NCI-H1417 (cell line): ENCODE measurements around the gene CCBE1.

Experiments
- DNase-seq, 3 experiments: peaks; one replicate each; lab custom pipeline; 2025; lab: John Stamatoyannopoulos, UW

CCBE1 gene

GRCh38 chr18:59454909-59455727, 242.1 kb downstream of the CCBE1 start:
- DNase-seq, result peak in 1 of 3 experiments; percentile 46

GRCh38 chr18:59453468-59453961, 243.7 kb downstream of the CCBE1 start:
- no peak for DNase-seq

GRCh38 chr18:59451963-59452362, 245.3 kb downstream of the CCBE1 start:
- no peak for DNase-seq

- no peak for DNase-seq
Observed at GRCh38 chr18:59451073-59451472, 246.2 kb downstream of the CCBE1 start.

GRCh38 chr18:59448546-59448945, 248.7 kb downstream of the CCBE1 start:
- no peak for DNase-seq

DNA sequence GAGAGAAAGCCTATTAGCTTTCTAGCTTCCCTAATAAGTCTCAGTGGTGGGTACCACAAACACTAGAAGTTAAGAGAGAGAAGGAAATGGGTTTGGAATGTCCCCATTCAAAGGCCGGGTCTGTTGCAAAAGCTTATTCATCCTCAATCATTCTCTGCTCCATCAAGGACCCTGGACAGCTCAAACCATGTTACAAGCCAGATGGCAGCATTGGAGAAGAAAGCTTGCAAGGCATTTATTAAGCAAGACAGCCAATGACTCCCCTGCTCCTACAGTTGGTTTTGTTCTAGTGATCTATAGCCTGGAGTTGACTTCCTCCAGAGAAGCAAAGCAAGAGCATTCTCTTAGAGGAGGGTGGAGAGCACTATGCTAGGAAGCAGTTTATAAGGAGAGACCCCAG, 251.2 kb downstream of the CCBE1 start:
- DNase-seq, result no peak

- no peak for DNase-seq
Observed at GRCh38 chr18:59437851-59438569, 259.2 kb downstream of the CCBE1 start.

GRCh38 chr18:59432803-59433597, 264.2 kb downstream of the CCBE1 start:
- no peak for DNase-seq

DNA sequence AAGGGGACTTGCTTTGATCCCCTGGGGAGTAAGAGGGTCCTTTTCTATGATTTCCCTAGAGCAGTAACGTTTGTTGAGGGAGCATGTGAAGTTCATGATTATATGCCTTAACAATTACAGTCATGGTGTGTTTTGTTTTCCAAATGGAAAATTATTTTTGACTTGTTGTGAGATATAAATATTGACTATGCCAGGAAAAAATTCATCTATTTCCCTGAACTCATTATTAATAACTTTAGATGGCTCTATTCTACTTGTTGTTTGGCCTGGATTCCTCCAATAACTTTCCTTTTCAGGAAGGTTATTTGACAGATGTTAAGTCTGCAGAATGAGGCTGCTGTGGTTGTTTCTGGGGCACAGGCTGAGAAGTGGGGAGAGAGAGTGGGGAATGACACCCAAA, 266.1 kb downstream of the CCBE1 start:
- DNase-seq, result no peak

GRCh38 chr18:59429608-59430007, 267.6 kb downstream of the CCBE1 start:
- DNase-seq, result no peak

DNA sequence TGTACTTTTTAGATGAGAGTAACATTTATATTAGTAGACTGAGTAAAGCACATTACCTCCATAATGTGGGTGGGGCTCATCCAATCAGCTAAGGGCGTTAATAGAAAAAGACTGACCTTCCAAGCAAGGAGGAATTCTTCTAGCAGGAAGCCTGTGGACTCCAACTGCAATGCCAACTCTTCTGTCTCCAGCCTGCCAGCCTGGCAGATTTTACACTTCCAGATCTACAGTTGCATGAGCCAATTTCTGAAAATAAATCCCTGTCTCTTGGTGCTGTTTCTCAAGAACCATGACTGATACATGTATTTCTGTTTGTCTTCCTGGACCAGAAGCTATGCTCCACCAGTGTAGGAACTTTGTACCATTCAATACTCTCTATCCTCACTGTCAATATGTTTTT, 269.2 kb downstream of the CCBE1 start:
- DNase-seq, result no peak

GRCh38 chr18:59426855-59427254, 270.4 kb downstream of the CCBE1 start:
- peak in 2 of 3 experiments; percentile 37 to 79 for DNase-seq

DNA sequence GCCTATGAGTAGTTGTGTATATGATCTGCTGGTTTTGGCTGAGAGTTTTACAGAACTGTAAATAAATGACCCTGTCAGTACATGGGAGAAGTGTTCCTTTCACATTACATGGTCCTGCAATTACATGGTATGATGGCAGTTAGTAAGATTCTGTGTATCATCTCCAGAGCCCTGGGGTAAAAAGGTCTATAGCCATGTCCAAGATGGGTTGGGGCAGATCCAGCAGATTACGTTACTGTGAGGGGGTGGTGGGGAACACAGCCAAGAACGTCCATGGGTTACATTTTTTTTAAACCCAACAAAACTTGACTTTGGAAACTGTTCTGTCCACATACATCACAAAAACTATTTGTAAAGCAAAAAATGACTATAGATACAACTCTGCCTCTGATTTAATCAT, 274.0 kb downstream of the CCBE1 start:
- DNase-seq, result no peak

GRCh38 chr18:59420244-59420643, 277.0 kb downstream of the CCBE1 start:
- no peak for DNase-seq

GRCh38 chr18:59419386-59419785, 277.8 kb downstream of the CCBE1 start:
- peak in 2 of 3 experiments; percentile 27 to 83 for DNase-seq

DNA sequence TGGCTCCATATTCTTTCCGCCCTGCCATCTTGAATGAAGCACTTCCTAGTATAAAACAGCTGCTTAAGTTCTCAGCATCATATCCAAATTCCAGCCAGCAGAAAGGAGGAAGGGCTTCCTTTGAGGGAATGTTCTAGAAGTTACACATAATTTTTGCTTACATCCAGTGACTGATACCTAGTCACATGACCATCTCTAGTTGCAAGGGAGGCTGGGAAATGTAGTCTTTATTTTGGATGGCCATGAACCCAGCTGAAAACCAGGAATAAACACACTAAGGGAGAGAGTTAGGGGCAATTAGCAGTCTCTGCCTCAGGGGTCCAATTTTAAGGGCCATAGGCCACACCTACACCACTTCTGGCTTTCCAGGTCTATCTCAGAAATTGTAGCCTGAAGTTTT, 280.4 kb downstream of the CCBE1 start:
- peak in 1 of 3 experiments; percentile 26 for DNase-seq

DNA sequence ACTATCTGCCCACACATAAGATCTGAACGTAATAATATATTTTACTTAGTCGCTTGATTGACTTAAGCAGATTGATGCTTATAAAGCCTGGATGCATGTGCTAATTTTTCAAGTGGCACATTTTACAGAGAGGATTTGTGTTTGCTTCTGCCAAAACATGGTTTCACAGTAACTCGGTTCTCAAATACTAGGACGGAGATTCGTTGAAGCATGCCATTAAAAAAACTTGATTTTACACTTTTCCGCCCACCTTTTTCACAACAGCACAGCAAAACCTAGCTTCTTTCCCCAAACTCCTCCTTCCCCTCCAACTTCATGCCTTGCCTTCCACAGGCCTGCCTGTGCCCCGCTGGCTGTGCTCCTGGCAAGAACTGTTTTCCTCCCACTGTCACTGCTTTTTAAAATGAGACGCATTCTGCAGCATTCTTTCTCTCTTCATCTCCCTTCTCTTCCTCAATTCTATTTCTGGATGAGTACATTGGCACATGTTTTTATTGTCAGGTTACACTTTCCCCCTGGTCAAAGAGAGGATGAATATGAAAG, 283.0 kb downstream of the CCBE1 start:
- no peak for DNase-seq

GRCh38 chr18:59402432-59403090, 294.7 kb downstream of the CCBE1 start:
- DNase-seq, result peak; percentile 91 to 100 (median 97)

DNA sequence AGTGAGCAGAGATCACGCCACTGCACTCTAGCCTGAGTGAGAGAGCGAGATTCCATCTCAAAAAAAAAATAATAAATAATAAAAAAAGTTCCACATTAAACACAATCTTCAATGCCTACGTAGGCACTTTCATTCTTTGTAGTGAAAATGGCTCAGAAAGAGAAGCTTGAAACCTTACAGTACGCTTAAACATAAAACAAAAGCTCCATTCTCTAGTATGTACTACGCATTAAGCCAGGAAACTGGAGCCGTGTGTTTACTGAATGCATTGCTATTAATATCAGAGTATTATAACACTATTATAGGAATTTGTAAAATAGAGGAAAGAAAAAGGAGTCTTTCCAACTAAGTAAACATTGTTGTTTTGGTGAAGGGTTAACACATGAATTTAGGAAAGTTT, 296.8 kb downstream of the CCBE1 start:
- no peak for DNase-seq

- no peak for DNase-seq
Observed at GRCh38 chr18:59395226-59396175, 301.7 kb downstream of the CCBE1 start.
